AG09309 (cell line): ENCODE measurements around the gene ISCA2.

ENCODE experiments used
- DNase-seq: peaks from one replicate; pipeline ENCODE4 v3.0.0-alpha.2; 2010; ENCODE audit warnings: low read depth
- H3K4me3 ChIP-seq: 2 replicates; pipeline ENCODE4 v1.5.1; 2011; ENCODE audit warnings: mild to moderate bottlenecking, low read depth, low read length, moderate library complexity; ENCODE audit not compliant: control insufficient read depth
- CTCF ChIP-seq: IDR thresholded peaks from 2 replicates; pipeline ENCODE4 v1.5.1; 2011; ENCODE audit warnings: mild to moderate bottlenecking, low read depth, low read length, inconsistent platforms; ENCODE audit not compliant: insufficient read depth, control insufficient read depth; ENCODE audit errors: missing control alignments

Gene ISCA2

DNA sequence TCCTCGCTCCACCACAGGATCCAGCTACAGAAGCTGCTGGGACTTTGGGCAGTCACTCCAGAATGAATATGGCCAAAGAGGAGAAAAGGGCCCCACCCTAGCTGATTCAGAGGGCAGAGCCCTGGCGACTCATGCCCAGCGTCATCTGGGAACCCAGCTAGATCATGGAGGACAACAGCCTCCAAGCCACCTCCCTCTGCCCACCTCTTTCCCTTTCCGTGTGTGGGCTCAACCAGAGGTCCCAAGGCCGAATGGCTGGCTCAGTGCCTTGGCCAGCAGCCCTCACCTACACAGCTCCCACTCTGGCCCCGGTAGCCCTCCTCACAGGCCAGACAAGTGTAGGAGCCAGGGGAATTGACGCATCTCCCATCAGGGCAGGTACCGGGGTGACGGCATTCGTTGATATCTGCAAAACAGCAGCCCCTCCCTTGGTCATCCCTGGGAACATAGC is 17.4 kb downstream of the ISCA2 start:
- DNase-seq = no peak
- no peak overlapping the region for H3K4me3 ChIP-seq
- no peak for TF ChIP-seq CTCF

DNA sequence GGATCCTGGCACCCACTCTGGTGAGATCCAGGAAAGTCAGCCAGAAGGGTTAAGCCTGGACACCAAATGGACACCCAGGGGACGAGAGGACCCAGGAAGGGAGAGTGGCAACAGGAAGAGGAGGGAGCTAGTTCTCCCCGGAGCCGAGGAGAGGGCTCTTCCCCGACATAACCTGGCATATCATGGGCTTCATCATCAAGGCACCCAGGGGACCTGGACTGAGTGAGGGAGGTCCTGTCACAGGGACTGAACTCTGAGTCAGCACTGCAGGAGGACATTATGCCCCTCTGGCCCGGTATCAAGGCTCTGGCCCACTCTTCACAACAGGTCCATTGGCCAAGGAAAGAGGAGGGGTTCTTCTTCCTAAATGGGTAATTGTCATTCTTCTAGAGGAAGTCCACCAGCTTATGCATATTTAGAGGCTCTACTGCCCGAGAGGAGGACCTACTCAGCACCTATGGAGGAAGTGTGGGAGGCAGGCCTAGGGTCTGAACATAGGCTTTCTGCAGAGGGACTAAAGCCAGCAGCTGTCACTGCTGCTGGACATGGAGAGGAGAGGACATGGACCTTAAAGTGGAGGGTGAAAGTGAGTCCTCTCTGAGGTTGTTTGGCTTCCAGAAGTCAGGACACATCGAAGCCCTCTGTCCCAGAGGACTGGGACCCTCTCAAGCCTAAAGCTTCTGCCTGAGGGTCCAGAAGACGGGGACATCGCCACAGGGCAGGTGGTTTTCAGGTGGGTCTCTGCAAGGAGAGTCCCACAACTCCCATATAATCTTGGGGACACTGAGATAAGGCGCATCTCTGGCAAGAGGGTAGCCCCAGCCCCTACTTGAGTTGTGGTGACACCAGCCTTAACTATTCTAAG is 18.6 kb downstream of the ISCA2 start:
- no peak for DNase-seq
- no peak for TF ChIP-seq CTCF

DNA sequence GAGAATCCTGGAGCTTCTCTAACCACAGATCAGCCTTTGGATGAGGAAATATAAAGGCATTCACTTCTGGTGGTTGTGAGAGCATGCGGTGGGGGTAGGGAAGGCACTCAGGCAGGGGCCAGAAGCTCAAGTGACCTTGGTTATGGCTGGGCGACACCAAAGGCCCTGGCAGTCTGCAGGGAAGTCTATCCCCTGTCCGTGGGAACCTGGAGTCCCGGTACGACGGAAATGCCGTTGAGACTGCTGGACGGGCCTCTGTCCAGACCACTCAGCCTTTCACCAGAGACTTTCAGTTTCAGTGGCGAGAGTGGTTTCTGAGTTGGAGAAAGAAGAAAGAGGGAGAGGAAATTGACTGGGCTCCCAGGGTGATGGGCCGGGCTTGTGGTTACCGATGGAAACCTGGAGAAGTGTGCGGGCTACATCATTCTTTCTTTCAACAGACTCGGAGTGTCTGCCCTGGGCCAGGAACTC is 20.9 kb downstream of the ISCA2 start:
- DNase-seq = peak; percentile 61
- no peak for TF ChIP-seq CTCF
- H3K4me3 ChIP-seq = no peak overlapping the region

More for the DNA sequence above, 18.6 kb downstream of the ISCA2 start:
- no peak overlapping the region for H3K4me3 ChIP-seq

DNA sequence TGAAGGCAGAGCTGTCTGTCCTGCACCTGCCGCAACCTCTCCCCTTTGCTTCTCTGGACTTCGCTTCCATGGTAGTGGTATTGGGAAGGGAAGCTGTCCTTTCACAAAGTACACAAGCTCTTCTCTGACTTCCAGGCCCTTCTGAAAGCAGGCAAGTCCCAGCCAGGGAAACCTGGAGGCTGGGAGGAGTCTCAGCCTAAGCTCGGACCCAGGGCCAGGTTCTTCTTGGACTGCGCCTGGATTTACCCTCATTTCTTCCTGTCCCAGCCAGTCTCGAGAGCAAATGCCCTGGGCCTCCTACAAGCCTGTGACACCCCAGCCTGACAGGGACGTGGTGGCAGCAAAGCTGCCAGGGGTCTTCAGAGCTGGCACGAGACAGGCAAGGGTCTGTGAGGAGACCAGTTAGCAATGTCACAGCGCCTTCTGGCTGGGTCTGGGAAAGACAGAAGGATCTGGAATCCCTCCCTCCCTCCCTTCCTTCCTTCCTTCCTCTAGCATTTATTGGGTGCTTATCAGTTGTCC is 22.4 kb downstream of the ISCA2 start:
- no peak for DNase-seq
- no peak for TF ChIP-seq CTCF
- H3K4me3 ChIP-seq = no peak overlapping the region

DNA sequence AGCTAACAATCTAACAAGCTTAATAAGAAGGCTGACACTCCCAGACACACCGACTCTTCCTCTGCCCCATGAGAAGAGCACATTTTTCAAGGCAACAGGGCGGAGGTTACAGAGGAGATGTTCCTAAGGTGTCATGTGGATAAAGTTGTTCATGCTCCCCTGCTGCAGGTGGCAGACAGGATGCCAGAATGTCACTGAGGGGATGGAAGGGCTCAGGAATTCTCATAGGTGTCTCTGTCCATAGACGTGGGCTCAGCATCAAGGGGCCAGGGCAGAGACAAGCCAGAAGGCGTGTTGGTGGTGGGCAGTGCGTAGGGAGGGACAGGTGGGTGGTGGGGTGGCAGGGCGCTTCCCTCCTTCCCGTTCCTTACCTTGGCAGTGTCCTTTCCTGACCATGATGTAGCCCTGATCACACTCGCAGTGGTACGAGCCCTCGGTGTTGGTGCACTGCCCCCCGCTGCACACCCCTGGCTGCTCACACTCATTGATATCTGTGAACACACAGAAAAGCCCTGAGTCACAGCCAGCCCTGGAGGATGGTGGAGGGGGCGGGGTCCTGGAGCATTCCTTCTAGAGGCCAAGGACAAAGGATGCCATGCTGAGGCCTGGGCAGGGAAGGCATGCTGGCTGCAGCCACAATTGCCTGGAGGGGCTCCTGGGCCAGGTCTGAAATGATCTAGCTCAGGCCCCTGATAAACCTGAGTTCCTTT is 23.0 kb downstream of the ISCA2 start:
- DNase-seq = no peak
- no peak for TF ChIP-seq CTCF
- no peak overlapping the region for H3K4me3 ChIP-seq

GRCh38 chr14:74517731-74518130 is 24.2 kb downstream of the ISCA2 start:
- no peak for DNase-seq
- H3K4me3 ChIP-seq = no peak overlapping the region
- no peak for TF ChIP-seq CTCF
